Measurements from ENCODE around the gene CELSR1.

DNA sequence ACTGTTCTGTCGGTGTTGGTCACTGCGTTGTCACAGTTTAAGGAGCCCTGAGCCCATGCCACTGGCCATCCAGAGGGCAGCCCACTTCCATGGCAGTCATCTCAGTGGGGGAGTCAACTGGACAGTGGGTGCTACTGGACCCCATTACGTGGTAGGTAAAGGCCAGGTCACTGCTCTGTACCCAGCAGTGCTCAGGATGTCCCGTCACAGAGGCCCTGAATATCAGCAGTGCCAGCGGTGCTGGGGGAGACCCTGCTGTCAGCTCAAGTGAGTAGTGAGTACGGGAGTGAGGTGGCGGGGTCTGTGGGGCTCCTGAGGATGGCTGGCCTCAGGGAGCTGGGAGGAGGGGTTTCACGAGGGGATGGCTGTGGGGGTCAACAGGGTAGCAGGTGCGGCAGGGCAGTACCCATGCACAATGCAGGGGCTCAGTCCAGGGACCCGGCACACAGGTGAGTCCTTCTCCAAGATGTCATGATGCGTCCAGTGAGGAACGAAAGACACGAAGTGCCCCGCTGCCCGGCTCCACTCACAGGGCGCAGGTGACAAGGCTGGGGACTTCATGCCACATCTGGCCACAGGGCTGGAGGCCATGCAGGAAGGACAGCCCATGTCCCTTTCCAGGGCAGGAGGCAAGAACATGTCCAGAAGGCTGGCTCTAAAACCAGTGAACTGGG lies 27.9 kb downstream of the CELSR1 start:
- TF ChIP-seq, protein P1, sequence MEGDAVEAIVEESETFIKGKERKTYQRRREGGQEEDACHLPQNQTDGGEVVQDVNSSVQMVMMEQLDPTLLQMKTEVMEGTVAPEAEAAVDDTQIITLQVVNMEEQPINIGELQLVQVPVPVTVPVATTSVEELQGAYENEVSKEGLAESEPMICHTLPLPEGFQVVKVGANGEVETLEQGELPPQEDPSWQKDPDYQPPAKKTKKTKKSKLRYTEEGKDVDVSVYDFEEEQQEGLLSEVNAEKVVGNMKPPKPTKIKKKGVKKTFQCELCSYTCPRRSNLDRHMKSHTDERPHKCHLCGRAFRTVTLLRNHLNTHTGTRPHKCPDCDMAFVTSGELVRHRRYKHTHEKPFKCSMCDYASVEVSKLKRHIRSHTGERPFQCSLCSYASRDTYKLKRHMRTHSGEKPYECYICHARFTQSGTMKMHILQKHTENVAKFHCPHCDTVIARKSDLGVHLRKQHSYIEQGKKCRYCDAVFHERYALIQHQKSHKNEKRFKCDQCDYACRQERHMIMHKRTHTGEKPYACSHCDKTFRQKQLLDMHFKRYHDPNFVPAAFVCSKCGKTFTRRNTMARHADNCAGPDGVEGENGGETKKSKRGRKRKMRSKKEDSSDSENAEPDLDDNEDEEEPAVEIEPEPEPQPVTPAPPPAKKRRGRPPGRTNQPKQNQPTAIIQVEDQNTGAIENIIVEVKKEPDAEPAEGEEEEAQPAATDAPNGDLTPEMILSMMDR (IDR thresholded peaks at IDR 0.05) = no peak
- TF ChIP-seq POLR2A (IDR thresholded peaks at IDR 0.05) = no peak
- no peak for TF ChIP-seq POLR2AphosphoS5 (IDR thresholded peaks at IDR 0.05; ENCODE audit: insufficient read depth in 1 of 2, low read depth in 1 of 2)

All from vagina (tissue), 2 donors.